Right ventricle myocardium inferior (tissue), 1 donor: ENCODE data around the gene KLHDC4. TPM values are rescaled to one million over a fixed set of nuclear protein-coding genes. Genes with fewer than 3 reads are reported as not detected.
"Not testable (repeated sequence)": the region's sequence is repeated elsewhere in the genome, so short reads cannot be mapped to it uniquely, and the experiment has no call there.

Source experiments
- ATAC-seq: fragments of 200-7000 bp; cut with Tn5 transposase; one replicate; pipeline ENCODE4 v1.9.1; 2020; ENCODE audit warnings: mild to moderate bottlenecking, moderate library complexity
- DNase-seq: peaks from one replicate; pipeline ENCODE4 v3.0.0; 2021; ENCODE audit errors: missing footprints
- intact Hi-C: fragments of 100-400 bp; cut with DNase I; formaldehyde crosslinking; loops from one replicate; pipeline ENCODE4 v1.11.0; 2022
- total RNA-seq: library from RNA; stranded (reverse); fragmentation: NEBNext Ultra II Directional; extraction: Animal tissue kit (Norgen Biotek cat#: 25700); gene quantifications from one replicate; pipeline ENCODE4 v1.2.1, GENCODE V29; 2021
- donor health status: DM: no; HTN: yes; CAD: no; lungs with severe emphysema.

KLHDC4 gene
- total RNA-seq, 1 donor from 2014 or later = 10.0 TPM

DNA sequence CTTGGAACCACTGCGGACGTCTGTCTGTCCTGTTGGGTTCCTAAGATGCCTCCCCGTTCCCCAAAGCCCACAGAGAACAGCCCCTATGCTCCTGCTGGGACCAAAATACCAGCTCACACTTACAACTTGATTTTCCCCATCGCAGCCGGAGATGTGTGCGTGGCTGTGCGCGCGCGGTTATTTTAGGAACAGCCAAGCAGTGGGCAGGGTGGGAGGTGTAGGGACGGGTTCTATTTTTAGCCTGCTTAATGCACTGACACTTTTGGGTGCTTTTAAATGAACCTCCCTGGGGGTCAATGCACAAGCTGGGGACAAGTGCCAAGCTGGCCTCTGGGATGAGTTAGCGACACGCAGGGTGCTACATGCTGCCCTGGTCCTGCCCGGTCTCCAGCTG lies 74.1 kb downstream of the KLHDC4 start:
- ATAC-seq (no peak), DNase-seq (no peak)
- intact Hi-C loops = no loop called here

DNA sequence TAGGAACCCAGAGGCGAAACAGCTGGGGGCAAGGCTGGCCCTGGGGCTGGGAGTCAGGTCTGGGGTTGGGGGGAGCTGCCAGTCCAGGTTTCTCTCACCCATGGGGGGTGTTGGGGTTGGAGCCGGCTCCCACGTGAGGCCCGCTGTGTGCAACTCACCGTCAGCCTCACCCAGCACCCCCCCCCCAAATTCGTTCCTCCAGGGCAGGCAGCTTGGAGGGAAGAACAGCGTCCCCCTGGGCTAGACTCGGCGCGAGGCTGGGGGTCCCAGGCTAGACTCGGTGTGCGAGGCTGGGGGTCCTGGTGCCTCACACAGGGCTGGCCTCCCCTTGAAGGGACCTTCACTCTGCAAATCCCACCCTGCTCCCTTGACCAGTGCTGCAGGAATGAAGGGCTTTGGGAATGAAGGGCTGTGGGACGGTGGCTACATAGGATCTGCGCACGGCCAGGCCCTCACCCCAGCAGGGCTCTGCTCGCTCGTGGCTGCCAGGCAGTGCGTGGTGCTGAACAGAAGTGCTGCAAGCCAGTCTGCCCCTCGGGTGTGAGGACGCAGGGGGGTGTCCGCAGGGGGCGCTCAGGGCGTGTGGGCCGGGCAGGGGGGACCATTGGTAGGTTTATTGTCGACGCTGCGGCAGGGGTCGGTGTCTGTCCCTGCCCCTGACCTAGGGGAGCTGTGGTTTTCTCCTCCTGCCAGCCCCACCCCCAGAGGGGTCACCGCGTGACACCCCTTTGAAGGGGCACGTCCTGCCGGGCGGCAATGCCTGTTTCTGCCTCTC lies 74.7 kb downstream of the KLHDC4 start:
- no peak for ATAC-seq

GRCh38 chr16:87689956-87690465 lies 75.8 kb downstream of the KLHDC4 start:
- ATAC-seq (no peak), DNase-seq (no peak)
- intact Hi-C loops = no loop called here

More for the DNA sequence above, 74.7 kb downstream of the KLHDC4 start:
- no peak for DNase-seq
- intact Hi-C loops = no loop called here

DNA sequence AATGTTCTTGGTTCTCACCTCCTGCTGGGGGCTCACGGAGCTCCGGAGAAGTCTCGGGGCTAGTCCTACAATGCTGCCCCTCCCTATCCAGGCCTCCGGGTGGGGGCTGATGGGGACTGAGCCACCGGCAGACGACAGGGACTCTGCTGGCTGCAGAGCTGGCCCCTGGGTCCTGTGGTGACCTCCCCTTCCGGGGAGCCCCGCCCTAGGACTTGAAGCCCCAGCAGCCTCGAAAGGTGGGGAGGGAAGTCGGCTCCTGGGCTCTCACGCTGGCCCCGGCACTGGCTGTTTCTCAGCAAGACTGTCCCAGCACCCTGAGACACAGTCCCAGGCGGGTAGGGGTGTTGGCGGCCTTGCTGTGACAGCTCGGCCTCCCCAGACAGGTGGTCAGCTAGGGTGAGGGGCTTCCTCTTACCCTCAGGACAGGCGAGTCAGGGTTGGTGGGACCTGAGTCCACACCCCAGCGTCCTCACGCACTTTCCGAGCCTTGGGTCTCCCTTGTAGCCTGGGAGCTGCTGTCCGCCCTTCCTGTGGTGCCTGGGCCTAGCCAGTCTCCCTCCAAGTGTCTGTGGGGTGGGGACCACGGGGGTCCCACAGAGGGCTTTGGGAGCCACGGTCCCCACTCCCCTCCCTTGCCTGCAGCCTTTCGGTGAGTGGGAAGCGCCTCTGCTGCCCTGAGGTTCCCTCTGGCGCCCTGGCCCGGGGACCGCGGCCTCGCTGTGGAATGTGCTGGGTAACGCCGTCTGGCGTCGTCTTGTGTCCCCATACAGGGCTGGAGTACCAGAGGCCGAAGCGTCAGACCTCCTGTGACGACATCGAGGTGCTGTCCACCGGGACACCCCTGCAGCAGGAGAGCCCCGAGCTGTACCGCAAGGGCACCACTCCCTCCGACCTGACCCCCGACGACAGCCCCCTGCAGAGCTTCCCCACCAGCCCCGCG lies 76.6 kb downstream of the KLHDC4 start:
- intact Hi-C loops = no loop called here
- DNase-seq (no peak), ATAC-seq (no peak)

GRCh38 chr16:87687998-87688529 lies 77.7 kb downstream of the KLHDC4 start:
- ATAC-seq (no peak), DNase-seq (no peak)
- intact Hi-C loops = no loop called here

DNA sequence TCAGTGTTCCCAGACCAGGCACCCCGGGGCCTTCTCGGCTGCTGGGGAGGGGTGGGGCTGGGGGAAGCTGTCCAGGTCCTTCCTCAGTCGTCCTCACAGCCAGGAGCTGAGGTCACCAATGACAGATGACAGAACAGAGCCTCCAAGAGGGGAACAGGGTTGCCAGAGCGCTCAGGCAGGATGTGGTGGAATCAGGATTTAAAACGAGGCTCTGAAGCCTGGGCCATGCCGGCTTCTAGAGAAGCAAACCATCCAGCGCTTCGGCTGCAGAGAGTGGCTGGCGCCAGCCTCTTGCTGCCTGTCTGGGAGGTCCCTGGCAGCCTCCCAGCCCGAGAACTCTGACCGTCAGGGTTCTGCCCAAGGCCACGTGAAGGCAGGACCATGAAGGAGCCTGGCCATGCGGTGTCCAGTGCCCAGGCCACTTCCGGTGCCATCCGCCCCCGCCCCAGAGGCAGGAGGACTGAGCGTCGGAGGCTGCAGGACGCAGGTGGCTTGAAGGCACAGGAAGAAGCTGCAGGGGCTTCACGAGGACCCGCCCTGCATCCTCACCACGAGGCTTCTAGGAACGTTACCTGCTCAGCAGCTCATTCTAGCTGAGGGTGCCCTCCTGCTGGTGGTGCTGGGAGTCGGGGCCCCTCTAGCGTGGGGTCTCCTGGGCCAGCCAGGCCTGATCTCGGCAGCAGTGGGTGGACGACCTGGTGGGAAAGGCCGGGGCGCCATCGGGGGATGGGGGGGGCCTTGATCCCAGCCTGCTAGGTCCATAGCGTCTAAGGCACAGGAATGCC lies 78.5 kb downstream of the KLHDC4 start:
- ATAC-seq = no peak
- no peak for DNase-seq
- intact Hi-C loops = no loop called here

GRCh38 chr16:87686697-87687096 lies 79.1 kb downstream of the KLHDC4 start:
- intact Hi-C loops = no loop called here
- ATAC-seq = no peak
- DNase-seq = no peak

- intact Hi-C loops = no loop called here
- DNase-seq (no peak), ATAC-seq (no peak)
These were observed 80.0 kb downstream of the KLHDC4 start for GRCh38 chr16:87685766-87686165.

GRCh38 chr16:87685405-87685755 lies 80.4 kb downstream of the KLHDC4 start:
- intact Hi-C loops = no loop called here
- ATAC-seq (no peak), DNase-seq (no peak)

DNA sequence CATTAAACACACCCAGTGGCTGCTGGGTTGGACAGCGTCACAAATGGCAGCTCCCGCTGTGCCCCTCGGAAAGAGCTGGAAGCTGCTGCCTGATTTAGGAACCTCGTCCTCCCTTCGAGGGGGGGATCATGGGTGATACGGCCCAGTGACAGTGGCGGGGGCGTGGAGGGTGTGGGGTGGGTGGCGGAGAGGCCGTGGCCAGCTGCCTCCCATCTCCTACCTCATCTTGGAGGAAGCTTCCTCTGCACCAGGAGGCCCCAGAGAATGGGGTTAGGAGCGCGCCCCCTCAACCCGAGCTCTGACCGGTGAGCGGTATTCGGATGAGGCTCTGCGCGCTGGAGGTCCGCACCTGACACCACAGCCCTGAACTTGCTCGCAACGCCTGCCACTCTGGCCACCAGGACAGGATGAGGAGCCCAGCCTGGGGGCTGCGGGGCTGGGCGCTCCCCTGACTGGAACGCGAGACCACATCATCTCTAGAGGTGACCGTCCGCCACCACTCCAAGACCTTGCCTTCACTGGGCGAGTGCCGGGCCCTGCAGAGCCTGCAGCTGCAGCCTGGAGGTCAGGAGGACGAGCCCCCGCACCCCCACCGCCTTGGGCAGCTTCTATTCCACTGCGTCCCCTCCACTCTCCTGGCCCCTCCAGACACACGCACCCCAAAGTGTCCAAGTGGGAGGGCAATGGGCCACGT lies 80.9 kb downstream of the KLHDC4 start:
- intact Hi-C loops = no loop called here
- DNase-seq (no peak), ATAC-seq (no peak)

- no peak for ATAC-seq
- no peak for DNase-seq
- intact Hi-C loops = no loop called here
These were observed 81.6 kb downstream of the KLHDC4 start for GRCh38 chr16:87684106-87684677.

GRCh38 chr16:87682852-87683399 lies 82.9 kb downstream of the KLHDC4 start:
- intact Hi-C loops = no loop called here
- DNase-seq (no peak), ATAC-seq (no peak)

DNA sequence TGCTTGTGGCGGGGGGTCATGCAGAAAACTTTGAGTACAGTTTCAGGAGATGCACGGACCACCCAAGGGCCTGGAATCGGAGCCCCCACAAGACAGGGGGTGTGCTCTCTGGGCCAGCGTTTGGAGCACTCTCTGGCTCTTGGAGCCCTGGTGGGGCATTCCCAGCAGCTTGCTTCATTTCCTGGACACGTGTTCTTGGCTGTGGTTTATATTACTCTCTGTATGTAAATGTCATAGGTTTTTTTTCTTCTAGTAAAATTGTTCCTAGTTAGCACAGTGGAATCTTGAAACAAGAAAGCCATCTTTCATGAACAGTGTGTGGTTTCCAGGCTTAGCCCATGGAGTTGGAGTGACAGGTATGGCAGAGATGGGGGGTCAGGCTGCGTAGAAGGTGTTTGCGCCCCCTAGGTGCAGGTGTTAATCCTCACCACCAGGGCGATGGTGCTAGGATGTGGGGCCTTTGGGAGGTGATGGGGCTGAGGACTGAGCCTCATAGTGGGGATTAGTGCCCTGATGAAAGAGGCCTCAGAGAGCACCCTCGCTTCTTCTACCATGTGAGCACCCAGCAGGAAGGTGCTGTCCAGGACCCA lies 83.7 kb downstream of the KLHDC4 start:
- ATAC-seq = no peak
- intact Hi-C loops = no loop called here

GRCh38 chr16:87681051-87681602 lies 84.7 kb downstream of the KLHDC4 start:
- intact Hi-C loops, ATAC-seq: not testable (repeated sequence)

More for the DNA sequence above, 83.7 kb downstream of the KLHDC4 start:
- DNase-seq = no peak

GRCh38 chr16:87680272-87680644 lies 85.5 kb downstream of the KLHDC4 start:
- DNase-seq (no peak), ATAC-seq (no peak)
- intact Hi-C loops = no loop called here

More at GRCh38 chr16:87681051-87681602, 84.7 kb downstream of the KLHDC4 start:
- DNase-seq = not testable (repeated sequence)

DNA sequence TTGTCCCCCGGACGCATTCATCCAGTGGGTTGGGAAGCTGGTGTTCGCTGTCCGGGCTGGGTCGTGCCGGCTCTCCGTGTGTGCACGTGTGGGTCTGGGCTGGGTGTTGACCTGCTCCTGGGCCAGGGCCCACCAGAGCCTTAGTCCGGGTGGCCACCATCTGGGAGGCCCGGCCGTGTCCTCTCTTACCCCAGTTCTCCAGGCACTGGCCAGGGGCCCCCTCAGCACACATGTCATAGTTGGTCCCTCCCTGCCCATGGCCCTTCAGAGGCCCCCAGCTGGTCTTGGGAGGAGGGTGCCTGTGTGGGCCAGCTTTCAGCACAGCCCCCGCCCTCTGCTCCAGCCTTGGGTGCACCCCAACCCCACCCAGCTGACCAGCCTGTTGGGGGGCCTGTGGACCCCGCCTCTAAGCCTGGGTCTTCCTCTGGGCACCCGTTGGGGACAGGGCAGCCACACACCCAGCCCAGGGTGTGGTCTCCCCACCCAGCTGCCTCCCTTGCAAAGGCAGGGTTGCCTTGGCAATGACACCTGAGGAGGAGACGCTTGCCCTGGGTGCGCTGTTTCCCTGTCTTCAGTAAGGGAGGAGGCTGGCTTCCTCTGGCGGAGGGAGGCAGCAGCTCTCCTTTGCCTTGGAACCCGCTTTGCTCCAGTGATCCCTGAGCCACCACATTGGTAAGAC lies 86.1 kb downstream of the KLHDC4 start:
- no peak for ATAC-seq
- DNase-seq = no peak
- intact Hi-C loops = no loop called here
